ENCODE data around the gene RFX1.

Gene RFX1

DNA sequence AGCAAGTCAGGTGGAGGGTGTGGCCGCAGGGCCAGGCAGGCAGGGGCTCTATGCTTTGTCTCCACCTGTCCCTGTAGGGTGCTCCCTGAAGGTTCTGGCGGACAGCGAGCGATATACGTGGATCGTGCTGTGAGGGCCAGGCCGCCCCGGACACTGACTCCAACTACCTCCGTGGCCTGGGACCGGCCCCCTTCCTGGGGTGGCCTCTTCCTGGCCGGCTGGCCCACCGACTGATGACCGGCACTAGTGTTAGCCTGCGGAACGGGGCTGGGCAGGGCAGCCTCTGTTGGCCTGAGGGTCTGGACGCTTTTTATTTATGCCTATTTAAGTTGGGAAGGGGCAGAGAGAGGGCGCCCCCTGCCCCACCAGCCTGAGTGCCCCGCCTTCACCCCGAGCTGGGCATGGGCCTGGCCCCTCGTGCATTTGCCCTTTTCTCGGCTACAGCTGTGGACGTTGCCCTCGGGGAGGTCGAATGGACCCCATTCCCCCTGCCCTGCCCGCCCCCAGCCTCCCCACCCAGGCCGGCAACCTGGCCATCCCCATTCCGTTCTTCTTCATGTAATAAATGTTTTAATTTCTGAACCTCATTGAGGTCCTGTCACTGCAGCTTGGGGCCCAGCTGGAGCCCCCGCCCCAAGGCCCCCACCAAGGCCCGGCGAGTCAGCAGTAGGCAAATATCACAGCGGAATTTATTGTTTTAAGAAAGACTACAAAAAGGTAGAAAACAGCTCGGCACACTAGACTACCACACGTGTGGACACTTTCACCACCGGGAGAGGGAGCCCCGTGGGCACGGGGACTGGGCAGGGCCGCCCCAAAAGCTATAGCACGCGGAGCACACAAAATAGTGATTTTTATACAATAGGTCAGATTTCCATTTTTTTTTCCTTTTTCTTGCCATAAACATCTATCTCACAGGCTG, 45.0 kb downstream of the RFX1 start:
- DNase-seq (ENCODE audit: low spot score): no peak

GRCh38 chr19:13959962-13960862, 45.9 kb downstream of the RFX1 start:
- no peak for DNase-seq (ENCODE audit: low spot score)

- DNase-seq (ENCODE audit: low spot score): no peak
Observed at GRCh38 chr19:13959141-13959961, 46.8 kb downstream of the RFX1 start.

- no peak for DNase-seq (ENCODE audit: low spot score)
Observed at GRCh38 chr19:13958043-13958442, 48.1 kb downstream of the RFX1 start.

DNA sequence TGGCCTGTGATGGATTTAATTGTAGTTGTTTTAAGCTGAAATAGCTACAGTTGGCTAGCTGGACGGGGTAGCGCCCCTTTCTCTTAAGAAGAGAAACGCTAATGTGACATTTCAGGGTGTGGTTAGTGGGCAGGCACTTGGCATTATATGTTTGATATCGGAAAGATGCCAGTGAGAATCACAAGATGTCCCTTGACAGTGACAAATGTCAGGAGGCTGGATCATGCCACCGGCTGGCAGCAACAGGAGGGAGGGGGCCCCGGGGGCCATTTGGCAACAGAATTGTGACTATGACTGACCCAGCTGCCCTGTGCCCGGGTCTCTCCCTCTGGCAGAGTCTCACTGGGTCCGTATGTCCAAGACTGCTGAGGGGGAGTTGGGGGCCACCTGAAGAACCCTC, 49.1 kb downstream of the RFX1 start:
- DNase-seq (ENCODE audit: low spot score): no peak

DNA sequence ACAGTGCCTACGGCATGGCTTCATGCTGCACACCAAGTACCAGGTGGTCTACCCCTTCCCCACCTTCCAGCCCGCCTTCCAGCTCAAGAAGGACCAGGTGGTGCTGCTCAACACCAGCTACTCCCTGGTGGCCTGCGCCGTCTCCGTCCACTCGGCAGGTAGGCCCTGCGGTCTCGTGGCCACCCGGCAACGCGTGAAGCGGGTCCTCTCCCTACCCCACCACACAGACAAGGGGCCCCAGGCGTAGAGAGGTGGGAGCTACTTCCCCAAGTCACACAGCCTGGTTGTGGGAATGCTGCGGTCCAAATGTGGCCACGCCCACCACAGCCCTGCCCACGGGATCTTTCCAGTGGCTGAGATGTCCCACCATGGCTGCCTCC, 49.8 kb downstream of the RFX1 start:
- no peak for DNase-seq (ENCODE audit: low spot score)

- DNase-seq (ENCODE audit: low spot score): no peak
Observed at GRCh38 chr19:13955662-13956364, 50.3 kb downstream of the RFX1 start.

DNA sequence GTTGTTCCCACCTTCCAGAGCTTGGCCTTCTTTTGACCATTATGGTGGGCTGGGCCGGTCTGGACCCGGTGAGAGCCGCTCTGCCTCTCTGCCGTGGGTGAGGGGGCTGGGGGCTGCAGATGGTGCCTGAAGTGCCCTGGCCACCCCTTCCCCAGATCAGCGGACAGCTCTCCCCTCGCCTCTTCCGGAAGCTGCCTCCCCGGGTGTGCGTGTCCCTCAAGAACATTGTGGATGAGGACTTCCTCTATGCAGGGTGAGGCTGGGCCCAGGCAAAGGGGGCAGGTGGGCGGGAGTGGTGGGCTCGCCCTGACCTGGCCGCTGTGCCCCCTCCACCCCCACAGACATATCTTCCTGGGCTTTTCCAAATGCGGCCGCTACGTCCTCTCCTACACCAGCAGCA, 51.9 kb downstream of the RFX1 start:
- no peak for DNase-seq (ENCODE audit: low spot score)

DNA sequence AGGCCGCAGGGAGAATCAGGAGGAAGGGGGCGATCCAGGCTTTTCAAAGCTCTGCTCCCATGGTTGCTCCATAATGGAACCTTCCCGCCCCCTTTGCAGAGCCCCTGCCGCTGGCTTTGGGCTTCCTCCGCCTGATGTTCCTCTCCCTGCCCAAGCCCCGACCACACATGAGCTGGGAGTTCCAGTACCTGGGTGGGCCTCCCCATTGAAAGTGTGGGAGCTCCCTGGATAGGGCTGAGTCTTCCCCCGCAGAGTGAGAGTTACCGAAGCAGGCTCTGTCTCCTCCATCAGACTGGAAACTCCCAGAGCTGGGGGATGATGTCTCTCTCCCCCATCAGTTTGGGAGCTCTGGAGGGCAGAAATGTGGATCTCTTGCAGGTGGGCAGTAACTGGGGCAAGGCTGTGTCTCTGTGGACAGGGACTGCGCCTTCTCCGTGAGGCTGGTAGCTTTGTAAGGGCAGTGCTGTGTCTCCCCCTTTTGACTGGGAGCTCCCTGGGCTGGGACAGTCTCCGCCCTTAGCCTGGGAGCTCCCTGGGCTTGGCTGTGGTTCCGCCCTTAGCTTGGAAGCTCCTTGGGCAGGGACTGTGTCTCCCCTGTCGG, 53.1 kb downstream of the RFX1 start:
- peak; percentile 64 for DNase-seq (ENCODE audit: low spot score)

- DNase-seq (ENCODE audit: low spot score): peak; percentile 100
Observed at GRCh38 chr19:13952154-13952930, 53.8 kb downstream of the RFX1 start, which contains the start of gene DCAF15. DCAF15 (plus strand) TSS chr19:13952509; CDS start chr19:13952513, 4 bp downstream.

- DNase-seq (ENCODE audit: low spot score): no peak
Observed at GRCh38 chr19:13951799-13952153, 54.3 kb downstream of the RFX1 start.

- DNase-seq (ENCODE audit: low spot score): no peak
Observed at GRCh38 chr19:13951043-13951442, 55.1 kb downstream of the RFX1 start.

GRCh38 chr19:13946414-13946813, 59.7 kb downstream of the RFX1 start:
- no peak for DNase-seq (ENCODE audit: low spot score)

- no peak for DNase-seq (ENCODE audit: low spot score)
Observed at GRCh38 chr19:13942023-13942684, 64.0 kb downstream of the RFX1 start.

DNA sequence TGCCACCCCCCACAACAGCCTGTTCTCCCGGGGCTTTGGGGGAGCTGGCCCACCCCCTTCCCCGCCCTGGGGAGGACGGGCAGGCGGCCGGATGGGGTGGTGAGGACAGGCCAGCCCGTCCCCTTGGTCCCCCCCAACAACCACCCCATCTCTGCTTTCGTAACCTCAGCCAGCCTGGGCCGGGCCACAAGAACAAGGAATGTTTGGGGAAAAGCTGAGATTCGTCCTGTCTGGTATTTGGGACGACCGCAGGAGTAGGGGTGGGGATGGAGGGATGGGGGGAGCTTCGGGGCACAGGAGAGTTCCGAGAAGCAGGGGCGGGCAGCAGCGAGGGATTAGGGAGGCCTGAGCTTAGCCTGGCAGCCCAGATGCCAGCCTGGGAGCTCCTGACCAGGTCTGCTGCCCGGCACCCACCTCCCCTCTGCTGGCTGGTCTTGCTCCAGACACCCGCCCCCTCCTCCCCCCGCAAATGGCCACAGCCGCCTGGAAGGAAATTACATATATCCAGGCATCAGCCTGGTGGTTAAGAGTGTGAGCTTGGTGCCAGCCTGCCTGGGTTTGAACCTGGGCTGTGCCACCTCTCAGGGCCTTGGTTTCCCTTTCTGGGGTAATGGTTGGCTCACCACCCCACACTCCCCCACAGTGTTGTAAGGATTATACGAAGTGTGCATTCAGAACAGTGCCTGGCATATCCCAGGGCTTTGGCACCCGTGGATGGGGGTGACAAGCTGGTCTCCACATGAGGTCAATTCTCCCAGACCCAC, 67.6 kb downstream of the RFX1 start, which contains the start of gene PODNL1:
TSS of gene PODNL1 (minus strand) at position 117 of the 764 bp plus-strand sequence. CDS start 236 bp downstream, outside the sequence.
- DNase-seq (ENCODE audit: low spot score): no peak

GRCh38 chr19:13937479-13938300, 68.4 kb downstream of the RFX1 start:
- DNase-seq (ENCODE audit: low spot score): no peak

- DNase-seq (ENCODE audit: low spot score): no peak
Observed at GRCh38 chr19:13935765-13936510, 70.2 kb downstream of the RFX1 start.

All from cerebellar cortex (tissue), 1 donor.